ENCODE data around the gene SORCS1.

DNA sequence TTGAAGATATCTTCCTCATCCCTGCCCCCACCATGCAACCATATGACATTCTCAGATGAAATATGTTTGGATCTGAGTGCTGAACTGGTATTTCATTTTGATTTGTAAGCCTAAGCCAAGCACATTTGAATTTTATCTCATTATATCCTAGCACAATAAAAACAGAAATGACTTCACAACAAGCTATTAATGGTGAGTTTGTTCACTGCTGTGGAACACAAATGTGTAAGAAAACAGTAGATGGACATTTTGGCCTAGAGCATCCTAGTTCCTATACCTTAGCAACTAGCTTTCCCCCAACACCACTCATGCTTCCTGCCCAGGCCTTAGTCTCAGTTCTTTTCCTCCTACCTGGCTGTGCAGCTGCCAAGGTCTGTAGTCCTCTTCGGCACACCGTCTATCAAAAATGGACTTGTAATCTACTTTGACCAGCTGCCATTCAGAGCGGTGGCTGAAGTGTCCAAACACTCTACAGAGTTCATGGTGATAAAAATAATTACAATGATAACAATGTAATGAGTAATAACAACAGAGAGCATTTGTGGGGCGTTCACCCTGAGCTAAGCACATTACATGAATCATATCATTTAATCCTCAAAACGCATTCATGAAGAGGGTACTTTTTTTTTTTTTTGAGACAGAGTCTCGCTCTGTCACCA, 491.9 kb downstream of the SORCS1 start:
- no peak for TF ChIP-seq ATF3 (IDR thresholded peaks at IDR 0.05)
- TF ChIP-seq RAD21 (IDR thresholded peaks at IDR 0.05), result no peak
- TF ChIP-seq, protein P1, sequence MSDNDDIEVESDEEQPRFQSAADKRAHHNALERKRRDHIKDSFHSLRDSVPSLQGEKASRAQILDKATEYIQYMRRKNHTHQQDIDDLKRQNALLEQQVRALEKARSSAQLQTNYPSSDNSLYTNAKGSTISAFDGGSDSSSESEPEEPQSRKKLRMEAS (IDR thresholded peaks at IDR 0.05), result no peak
- TF ChIP-seq, protein P2, sequence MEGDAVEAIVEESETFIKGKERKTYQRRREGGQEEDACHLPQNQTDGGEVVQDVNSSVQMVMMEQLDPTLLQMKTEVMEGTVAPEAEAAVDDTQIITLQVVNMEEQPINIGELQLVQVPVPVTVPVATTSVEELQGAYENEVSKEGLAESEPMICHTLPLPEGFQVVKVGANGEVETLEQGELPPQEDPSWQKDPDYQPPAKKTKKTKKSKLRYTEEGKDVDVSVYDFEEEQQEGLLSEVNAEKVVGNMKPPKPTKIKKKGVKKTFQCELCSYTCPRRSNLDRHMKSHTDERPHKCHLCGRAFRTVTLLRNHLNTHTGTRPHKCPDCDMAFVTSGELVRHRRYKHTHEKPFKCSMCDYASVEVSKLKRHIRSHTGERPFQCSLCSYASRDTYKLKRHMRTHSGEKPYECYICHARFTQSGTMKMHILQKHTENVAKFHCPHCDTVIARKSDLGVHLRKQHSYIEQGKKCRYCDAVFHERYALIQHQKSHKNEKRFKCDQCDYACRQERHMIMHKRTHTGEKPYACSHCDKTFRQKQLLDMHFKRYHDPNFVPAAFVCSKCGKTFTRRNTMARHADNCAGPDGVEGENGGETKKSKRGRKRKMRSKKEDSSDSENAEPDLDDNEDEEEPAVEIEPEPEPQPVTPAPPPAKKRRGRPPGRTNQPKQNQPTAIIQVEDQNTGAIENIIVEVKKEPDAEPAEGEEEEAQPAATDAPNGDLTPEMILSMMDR (IDR thresholded peaks at IDR 0.05; ENCODE audit: low read depth, low read length, missing input control), result no peak
- no peak for TF ChIP-seq REST (IDR thresholded peaks at IDR 0.05)
- TF ChIP-seq SP1 (IDR thresholded peaks at IDR 0.05), result no peak
- no peak for TF ChIP-seq TAF1 (conservative IDR thresholded peaks at IDR 0.05)
- TF ChIP-seq, protein P3, sequence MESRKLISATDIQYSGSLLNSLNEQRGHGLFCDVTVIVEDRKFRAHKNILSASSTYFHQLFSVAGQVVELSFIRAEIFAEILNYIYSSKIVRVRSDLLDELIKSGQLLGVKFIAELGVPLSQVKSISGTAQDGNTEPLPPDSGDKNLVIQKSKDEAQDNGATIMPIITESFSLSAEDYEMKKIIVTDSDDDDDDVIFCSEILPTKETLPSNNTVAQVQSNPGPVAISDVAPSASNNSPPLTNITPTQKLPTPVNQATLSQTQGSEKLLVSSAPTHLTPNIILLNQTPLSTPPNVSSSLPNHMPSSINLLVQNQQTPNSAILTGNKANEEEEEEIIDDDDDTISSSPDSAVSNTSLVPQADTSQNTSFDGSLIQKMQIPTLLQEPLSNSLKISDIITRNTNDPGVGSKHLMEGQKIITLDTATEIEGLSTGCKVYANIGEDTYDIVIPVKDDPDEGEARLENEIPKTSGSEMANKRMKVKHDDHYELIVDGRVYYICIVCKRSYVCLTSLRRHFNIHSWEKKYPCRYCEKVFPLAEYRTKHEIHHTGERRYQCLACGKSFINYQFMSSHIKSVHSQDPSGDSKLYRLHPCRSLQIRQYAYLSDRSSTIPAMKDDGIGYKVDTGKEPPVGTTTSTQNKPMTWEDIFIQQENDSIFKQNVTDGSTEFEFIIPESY (IDR thresholded peaks at IDR 0.05), result no peak
- no peak for TF ChIP-seq GABPA (IDR thresholded peaks at IDR 0.05 in 1 of 2, conservative IDR thresholded peaks at IDR 0.05 in 1 of 2)
- no peak for TF ChIP-seq NR2F2 (IDR thresholded peaks at IDR 0.05)
